Chondrocyte (in vitro differentiated cells): ENCODE results near the gene C12orf57. TPM values are rescaled to one million over a fixed set of nuclear protein-coding genes. Genes with fewer than 3 reads are reported as not detected.

Experiments
- DNase-seq: peaks from one replicate; pipeline ENCODE4 v3.0.0; 2021; ENCODE audit warnings: mixed read lengths, low spot score
- H3K27ac Mint-ChIP-seq: one replicate; pipeline ENCODE4 v1.8.0; 2021; ENCODE audit warnings: mild to moderate bottlenecking, moderate library complexity, mixed read lengths; ENCODE audit not compliant: unreplicated experiment
- H3K27me3 Mint-ChIP-seq: 2 replicates; pipeline ENCODE4 v1.8.0; 2021; ENCODE audit warnings: low read depth, mixed read lengths
- H3K36me3 Mint-ChIP-seq: 2 replicates; pipeline ENCODE4 v1.8.0; 2021; ENCODE audit warnings: low read depth, mixed read lengths
- H3K4me1 Mint-ChIP-seq: 2 replicates; pipeline ENCODE4 v1.8.0; 2021; ENCODE audit warnings: low read depth, mild to moderate bottlenecking, mixed read lengths
- H3K4me3 Mint-ChIP-seq: one replicate; pipeline ENCODE4 v1.8.0; 2021; ENCODE audit warnings: mild to moderate bottlenecking, moderate library complexity, mixed read lengths; ENCODE audit not compliant: unreplicated experiment
- H3K9me3 Mint-ChIP-seq: 2 replicates; pipeline ENCODE4 v1.8.0; 2021; ENCODE audit warnings: low read depth, mixed read lengths
- total RNA-seq: library from RNA; stranded (reverse); gene quantifications from 3 replicates; pipeline ENCODE4 v1.2.1, GENCODE V29; 2021
- TF ChIP-seq, protein P1 (sequence below): fragments of 200-600 bp; sonication (generic); IDR thresholded peaks from 2 replicates; pipeline ENCODE4 v1.5.0; 2021; ENCODE audit warnings: antibody characterized with exemption, mild to moderate bottlenecking, moderate library complexity

C12orf57 gene
- total RNA-seq, 1 donor from 2014 or later, result 233 TPM

DNA sequence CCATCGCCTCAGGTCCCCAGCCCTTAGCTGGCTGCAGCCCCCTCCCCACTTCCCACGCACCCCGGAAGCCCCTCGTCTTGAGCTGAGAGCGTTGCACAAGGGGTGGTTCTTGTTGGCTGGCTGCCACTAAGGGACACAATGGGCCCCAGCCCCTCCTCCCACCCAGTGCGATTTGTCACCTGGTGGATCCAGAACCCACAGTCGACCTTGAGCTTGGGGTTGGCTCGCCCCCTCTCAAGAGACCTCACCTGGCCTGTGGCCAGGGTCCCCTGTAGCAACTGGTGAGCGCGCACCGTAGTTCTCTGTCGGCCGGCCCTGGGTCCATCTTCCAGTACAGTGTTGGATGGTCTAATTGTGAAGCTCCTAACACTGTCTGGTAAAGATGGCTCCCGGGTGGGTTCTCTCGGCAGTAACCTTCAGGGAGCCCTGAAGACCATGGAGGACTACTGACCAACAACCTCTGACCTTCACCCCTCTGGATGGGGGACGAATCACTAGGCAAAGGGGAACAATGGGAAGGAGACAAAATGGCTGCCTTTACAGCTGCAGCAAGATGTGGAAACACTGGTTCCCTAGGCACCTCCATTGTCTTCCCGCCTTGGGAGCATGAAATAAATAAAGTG is 20.1 kb downstream of the C12orf57 start:
- H3K27me3 Mint-ChIP-seq, result no peaks in the 10 kb centered on the region
- peaks cover 11% of the 10 kb centered on the region for H3K36me3 Mint-ChIP-seq
- peak overlapping the region; percentile 61 for H3K27ac Mint-ChIP-seq
- TF ChIP-seq, protein P1, sequence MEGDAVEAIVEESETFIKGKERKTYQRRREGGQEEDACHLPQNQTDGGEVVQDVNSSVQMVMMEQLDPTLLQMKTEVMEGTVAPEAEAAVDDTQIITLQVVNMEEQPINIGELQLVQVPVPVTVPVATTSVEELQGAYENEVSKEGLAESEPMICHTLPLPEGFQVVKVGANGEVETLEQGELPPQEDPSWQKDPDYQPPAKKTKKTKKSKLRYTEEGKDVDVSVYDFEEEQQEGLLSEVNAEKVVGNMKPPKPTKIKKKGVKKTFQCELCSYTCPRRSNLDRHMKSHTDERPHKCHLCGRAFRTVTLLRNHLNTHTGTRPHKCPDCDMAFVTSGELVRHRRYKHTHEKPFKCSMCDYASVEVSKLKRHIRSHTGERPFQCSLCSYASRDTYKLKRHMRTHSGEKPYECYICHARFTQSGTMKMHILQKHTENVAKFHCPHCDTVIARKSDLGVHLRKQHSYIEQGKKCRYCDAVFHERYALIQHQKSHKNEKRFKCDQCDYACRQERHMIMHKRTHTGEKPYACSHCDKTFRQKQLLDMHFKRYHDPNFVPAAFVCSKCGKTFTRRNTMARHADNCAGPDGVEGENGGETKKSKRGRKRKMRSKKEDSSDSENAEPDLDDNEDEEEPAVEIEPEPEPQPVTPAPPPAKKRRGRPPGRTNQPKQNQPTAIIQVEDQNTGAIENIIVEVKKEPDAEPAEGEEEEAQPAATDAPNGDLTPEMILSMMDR, result no peak
- H3K4me3 Mint-ChIP-seq, result no peak overlapping the region
- H3K9me3 Mint-ChIP-seq, result no peaks in the 10 kb centered on the region
- peaks cover 19% of the 10 kb centered on the region for H3K4me1 Mint-ChIP-seq
- no peak for DNase-seq

DNA sequence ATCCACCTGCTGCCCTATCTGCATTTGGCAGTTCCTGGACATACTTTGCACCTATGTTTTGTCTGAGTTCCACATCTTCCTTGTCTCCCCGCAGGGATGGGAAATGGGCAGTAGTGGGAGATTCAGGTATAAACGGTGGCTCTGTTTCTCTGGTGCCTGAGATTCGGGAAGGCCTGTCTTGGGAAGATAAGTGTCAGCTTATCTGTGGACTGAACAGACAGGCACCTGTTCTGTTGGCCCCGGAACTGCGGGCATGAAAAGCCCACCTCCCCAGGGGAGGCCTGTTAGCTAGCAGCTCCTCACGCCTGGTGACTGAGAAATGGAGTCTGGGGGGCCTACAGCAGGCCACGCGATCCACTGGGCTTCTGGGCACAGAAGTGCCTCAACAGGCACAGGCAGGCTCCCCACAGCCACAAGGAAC is 20.8 kb downstream of the C12orf57 start:
- Mint-ChIP-seq H3K4me3 (no peak overlapping the region), H3K27ac (peak overlapping the region; percentile 74), H3K9me3 (no peaks in the 10 kb centered on the region), H3K4me1 (peaks cover 21% of the 10 kb centered on the region), H3K36me3 (peaks cover 14% of the 10 kb centered on the region), H3K27me3 (no peaks in the 10 kb centered on the region)
- no peak for DNase-seq
- TF ChIP-seq, protein P1, result no peak

DNA sequence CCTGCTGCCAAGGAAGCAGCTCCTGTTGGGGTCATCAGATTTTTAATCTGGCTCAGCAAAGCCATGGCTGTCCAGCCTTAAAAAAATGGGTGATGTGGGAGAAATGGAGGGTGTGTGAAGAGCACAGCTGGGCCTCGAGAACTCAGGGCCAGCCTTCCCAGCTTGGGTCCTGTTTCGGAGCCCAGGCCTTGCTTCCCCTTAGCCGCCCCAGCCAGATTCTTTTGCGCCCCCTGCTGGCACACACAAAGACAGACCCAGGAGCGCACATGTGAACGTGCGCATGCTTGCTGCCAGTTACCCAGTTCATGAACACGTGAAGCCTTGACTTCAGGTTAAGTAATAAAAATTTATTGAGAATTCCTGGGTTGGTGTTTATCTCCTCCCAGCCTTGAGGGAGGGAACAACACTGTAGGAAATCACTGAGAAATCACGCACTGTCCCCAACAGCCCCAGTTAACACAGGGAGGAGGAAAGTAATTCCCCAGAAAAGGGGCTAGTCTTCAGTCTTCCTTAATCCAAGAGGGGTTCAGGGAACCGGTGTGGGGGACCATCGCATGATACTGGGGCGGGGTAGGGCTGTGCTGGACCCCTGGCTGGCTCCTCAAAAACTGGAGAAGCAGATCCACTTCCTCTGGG is 21.3 kb downstream of the C12orf57 start:
- no peak overlapping the region for H3K4me3 Mint-ChIP-seq
- TF ChIP-seq, protein P1, result peak; percentile 93
- DNase-seq, result no peak
- H3K27ac Mint-ChIP-seq, result peak overlapping the region; percentile 81
- peaks cover 24% of the 10 kb centered on the region for H3K4me1 Mint-ChIP-seq
- peaks cover 14% of the 10 kb centered on the region for H3K36me3 Mint-ChIP-seq
- no peaks in the 10 kb centered on the region for H3K9me3 Mint-ChIP-seq
- no peaks in the 10 kb centered on the region for H3K27me3 Mint-ChIP-seq

DNA sequence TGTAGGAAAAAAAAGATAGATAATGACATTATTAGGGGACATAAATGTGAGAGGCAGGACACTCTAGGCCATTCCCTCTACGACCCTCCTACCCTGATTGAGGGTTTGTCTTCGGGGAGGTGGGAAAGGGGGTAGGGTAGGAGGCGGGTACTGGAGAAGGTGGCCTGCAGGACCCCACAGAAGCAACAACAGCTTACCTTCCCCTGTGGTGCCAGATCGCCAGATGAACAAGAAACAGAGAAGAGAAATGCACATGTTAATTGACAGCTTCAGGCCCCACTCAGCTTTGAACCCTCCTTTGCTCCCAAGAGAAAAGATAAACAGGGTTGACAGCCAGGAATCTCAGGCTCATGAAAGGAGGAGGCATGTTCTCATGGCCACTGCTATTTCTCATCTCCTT is 21.9 kb downstream of the C12orf57 start:
- no peak overlapping the region for H3K4me3 Mint-ChIP-seq
- H3K4me1 Mint-ChIP-seq, result peaks cover 25% of the 10 kb centered on the region
- TF ChIP-seq, protein P1, result no peak
- H3K27me3 Mint-ChIP-seq, result no peaks in the 10 kb centered on the region
- no peak overlapping the region for H3K27ac Mint-ChIP-seq
- no peaks in the 10 kb centered on the region for H3K9me3 Mint-ChIP-seq
- DNase-seq, result no peak
- H3K36me3 Mint-ChIP-seq, result peaks cover 14% of the 10 kb centered on the region

DNA sequence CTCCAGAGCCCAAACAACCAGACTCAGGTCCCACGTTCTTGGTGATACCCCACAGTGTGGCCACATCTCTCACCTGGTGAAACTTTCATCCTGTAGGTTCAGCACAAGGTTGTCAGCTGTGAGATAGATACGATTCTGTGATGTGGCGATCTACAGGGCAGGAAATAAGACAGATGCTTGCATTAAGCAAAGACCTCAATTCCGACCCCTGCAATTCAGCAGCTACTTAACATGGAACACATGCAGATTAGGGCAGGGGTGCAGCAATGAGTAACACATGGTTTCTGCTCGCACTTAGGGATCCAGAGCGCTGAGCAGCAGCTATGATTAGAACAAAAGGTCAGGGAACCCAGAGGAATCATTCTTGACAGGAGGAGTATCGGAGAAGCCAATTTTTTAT is 22.5 kb downstream of the C12orf57 start:
- Mint-ChIP-seq H3K27me3 (no peaks in the 10 kb centered on the region), H3K36me3 (peaks cover 15% of the 10 kb centered on the region), H3K9me3 (no peaks in the 10 kb centered on the region), H3K4me3 (no peak overlapping the region), H3K4me1 (peaks cover 28% of the 10 kb centered on the region), H3K27ac (no peak overlapping the region)
- TF ChIP-seq, protein P1, result no peak
- DNase-seq, result no peak
